GM18498 (cell line): ENCODE results near the gene DNASE1.

ENCODE experiments used
- ATAC-seq: cut with Tn5 transposase; IDR thresholded peaks from one replicate; pipeline ENCODE4 v1.9.1; 2021; ENCODE audit warnings: mild to moderate bottlenecking, moderate library complexity; ENCODE audit not compliant: unreplicated experiment

Gene DNASE1

GRCh38 chr16:3694051-3694450, 39.6 kb downstream of the DNASE1 start:
- ATAC-seq, result no peak

GRCh38 chr16:3695610-3696369, 41.3 kb downstream of the DNASE1 start:
- ATAC-seq, result no peak

GRCh38 chr16:3696425-3697218, 42.1 kb downstream of the DNASE1 start:
- no peak for ATAC-seq

- no peak for ATAC-seq
Observed at GRCh38 chr16:3698941-3699340, 44.5 kb downstream of the DNASE1 start.

- ATAC-seq, result no peak
Observed at GRCh38 chr16:3701531-3701930, 47.0 kb downstream of the DNASE1 start.

- ATAC-seq, result no peak
Observed at GRCh38 chr16:3702082-3702481, 47.6 kb downstream of the DNASE1 start.

GRCh38 chr16:3706253-3707012, 51.9 kb downstream of the DNASE1 start:
- ATAC-seq, result no peak
